ENCODE results near the gene OSTC.
A peak's percentile ranks its signal among the peaks of the same experiment; 100 is the strongest.

The OSTC gene

GRCh38 chr4:108651014-108651791 lies 804 bp downstream of the OSTC start:
- peak overlapping the region; percentile 78 for H3K27ac ChIP-seq
- peak overlapping the region; percentile 71 to 82 for H3K4me3 ChIP-seq (ENCODE audit: low read depth in 1 of 2, low read length in 1 of 2)
- no peaks in the 10 kb centered on the region for H3K36me3 ChIP-seq
- no peak for TF ChIP-seq CTCF (IDR thresholded peaks at IDR 0.05)
- H3K9me3 ChIP-seq = no peaks in the 10 kb centered on the region
- no peaks in the 10 kb centered on the region for H3K27me3 ChIP-seq
- peaks cover 18 to 20% of the 10 kb centered on the region in 2 experiments for H3K4me1 ChIP-seq (ENCODE audit: control insufficient read depth in 1 of 2, insufficient read depth in 1 of 2, low read depth in 1 of 2, low read length in 1 of 2)

- peaks cover 44% of the 10 kb centered on the region for H3K36me3 ChIP-seq
- H3K4me3 ChIP-seq (ENCODE audit: low read depth in 1 of 2, low read length in 1 of 2) = no peak overlapping the region
- TF ChIP-seq CTCF (IDR thresholded peaks at IDR 0.05) = no peak
Observed at GRCh38 chr4:108662629-108663028, 12.2 kb downstream of the OSTC start.

GRCh38 chr4:108674356-108674977 lies 24.1 kb downstream of the OSTC start:
- Histone ChIP-seq H3K36me3 (no peaks in the 10 kb centered on the region), H3K4me3 (ENCODE audit: low read depth in 1 of 2, low read length in 1 of 2) (no peak overlapping the region), H3K4me1 (ENCODE audit: control insufficient read depth in 1 of 2, insufficient read depth in 1 of 2, low read depth in 1 of 2, low read length in 1 of 2) (no peaks in the 10 kb centered on the region), H3K27ac (no peak overlapping the region), H3K27me3 (no peaks in the 10 kb centered on the region), H3K9me3 (no peaks in the 10 kb centered on the region)
- TF ChIP-seq CTCF (IDR thresholded peaks at IDR 0.05) = no peak

More at GRCh38 chr4:108662629-108663028, 12.2 kb downstream of the OSTC start:
- H3K27ac ChIP-seq = no peak overlapping the region
- H3K9me3 ChIP-seq = no peaks in the 10 kb centered on the region
- no peaks in the 10 kb centered on the region for H3K27me3 ChIP-seq
- no peaks in the 10 kb centered on the region for H3K4me1 ChIP-seq (ENCODE audit: control insufficient read depth in 1 of 2, insufficient read depth in 1 of 2, low read depth in 1 of 2, low read length in 1 of 2)

- no peak overlapping the region for H3K27ac ChIP-seq
- no peak for TF ChIP-seq CTCF (IDR thresholded peaks at IDR 0.05)
- H3K4me1 ChIP-seq (ENCODE audit: control insufficient read depth in 1 of 2, insufficient read depth in 1 of 2, low read depth in 1 of 2, low read length in 1 of 2) = no peaks in the 10 kb centered on the region
- no peak overlapping the region for H3K4me3 ChIP-seq (ENCODE audit: low read depth in 1 of 2, low read length in 1 of 2)
- H3K27me3 ChIP-seq = no peaks in the 10 kb centered on the region
- H3K9me3 ChIP-seq = no peaks in the 10 kb centered on the region
- H3K36me3 ChIP-seq = no peaks in the 10 kb centered on the region
Observed at GRCh38 chr4:108681321-108681809, 31.0 kb downstream of the OSTC start.

GRCh38 chr4:108683479-108683878 lies 33.1 kb downstream of the OSTC start:
- no peak for TF ChIP-seq CTCF (IDR thresholded peaks at IDR 0.05)
- Histone ChIP-seq H3K27ac (no peak overlapping the region), H3K36me3 (no peaks in the 10 kb centered on the region), H3K4me1 (ENCODE audit: control insufficient read depth in 1 of 2, insufficient read depth in 1 of 2, low read depth in 1 of 2, low read length in 1 of 2) (no peaks in the 10 kb centered on the region), H3K4me3 (ENCODE audit: low read depth in 1 of 2, low read length in 1 of 2) (no peak overlapping the region), H3K9me3 (no peaks in the 10 kb centered on the region), H3K27me3 (no peaks in the 10 kb centered on the region)

All from neutrophil (primary cell).